GM12891 (cell line): ENCODE data around the gene GSPT1.

Source experiments
- DNase-seq: peaks from one replicate; pipeline ENCODE4 v3.0.0; 2011; ENCODE audit warnings: low spot score; ENCODE audit not compliant: insufficient read length
- FAIRE-seq: peaks from 2 replicates; lab custom pipeline; 2011; peaks lifted over from hg19 to GRCh38; lab: Jason Lieb, UNC
- PAX5 ChIP-seq: IDR thresholded peaks from 2 replicates; pipeline ENCODE4 v1.6.1; 2011; ENCODE audit warnings: low read length, moderate library complexity, mild to moderate bottlenecking; ENCODE audit not compliant: insufficient read depth, severe bottlenecking
- POLR2A ChIP-seq: IDR thresholded peaks from 2 replicates; pipeline ENCODE4 v1.6.1; 2011; ENCODE audit warnings: low read depth, low read length, control low read depth
- POLR2AphosphoS5 ChIP-seq: IDR thresholded peaks from 2 replicates; pipeline ENCODE4 v1.6.1; 2011; ENCODE audit warnings: low read depth, low read length, control low read depth
- POU2F2 ChIP-seq: IDR thresholded peaks from 2 replicates; pipeline ENCODE4 v1.6.1; 2011; ENCODE audit warnings: low read depth, mild to moderate bottlenecking, control low read depth, low read length, moderate library complexity
- SPI1 ChIP-seq: IDR thresholded peaks from 2 replicates; pipeline ENCODE4 v1.6.1; 2011; ENCODE audit warnings: low read depth, low read length, control low read depth
- TAF1 ChIP-seq: IDR thresholded peaks from 2 replicates; pipeline ENCODE4 v1.6.1; 2011; ENCODE audit warnings: low read depth, low read length, control low read depth

GSPT1 gene

GRCh38 chr16:11890231-11890965 is 25.4 kb downstream of the GSPT1 start:
- no peak for TF ChIP-seq PAX5
- TF ChIP-seq SPI1 = no peak
- TF ChIP-seq POU2F2 = no peak
- TF ChIP-seq TAF1 = no peak
- no peak for TF ChIP-seq POLR2A
- TF ChIP-seq POLR2AphosphoS5 = no peak
- FAIRE-seq = no peak
- no peak for DNase-seq

GRCh38 chr16:11886881-11887280 is 28.9 kb downstream of the GSPT1 start:
- TF ChIP-seq POLR2A = no peak
- TF ChIP-seq TAF1 = no peak
- no peak for TF ChIP-seq POU2F2
- no peak for TF ChIP-seq PAX5
- no peak for TF ChIP-seq SPI1
- no peak for TF ChIP-seq POLR2AphosphoS5
- DNase-seq (no peak), FAIRE-seq (no peak)

- TF ChIP-seq TAF1 = no peak
- TF ChIP-seq POU2F2 = no peak
- no peak for TF ChIP-seq POLR2AphosphoS5
- no peak for TF ChIP-seq POLR2A
- TF ChIP-seq PAX5 = no peak
- no peak for DNase-seq
- FAIRE-seq = no peak
These were observed 31.7 kb downstream of the GSPT1 start for GRCh38 chr16:11884035-11884434.

GRCh38 chr16:11880007-11880406 is 35.7 kb downstream of the GSPT1 start:
- FAIRE-seq = no peak
- no peak for DNase-seq
- TF ChIP-seq TAF1 (no peak), POLR2AphosphoS5 (no peak), PAX5 (no peak), POLR2A (no peak), POU2F2 (no peak)

- no peak for TF ChIP-seq POLR2A
- no peak for TF ChIP-seq POLR2AphosphoS5
- no peak for TF ChIP-seq SPI1
- TF ChIP-seq POU2F2 = no peak
- TF ChIP-seq TAF1 = no peak
- no peak for TF ChIP-seq PAX5
- FAIRE-seq = no peak
- DNase-seq = no peak
These were observed 38.4 kb downstream of the GSPT1 start for GRCh38 chr16:11877374-11877773.

GRCh38 chr16:11876306-11876705 is 39.5 kb downstream of the GSPT1 start:
- no peak for TF ChIP-seq TAF1
- TF ChIP-seq POLR2AphosphoS5 = no peak
- TF ChIP-seq POU2F2 = no peak
- no peak for TF ChIP-seq POLR2A
- TF ChIP-seq PAX5 = no peak
- no peak for TF ChIP-seq SPI1
- FAIRE-seq (peak; percentile 16), DNase-seq (no peak)

GRCh38 chr16:11875721-11876120 is 40.0 kb downstream of the GSPT1 start:
- DNase-seq (no peak), FAIRE-seq (no peak)
- TF ChIP-seq POLR2AphosphoS5 = no peak
- TF ChIP-seq PAX5 = no peak
- no peak for TF ChIP-seq POLR2A
- no peak for TF ChIP-seq POU2F2
- no peak for TF ChIP-seq TAF1
- no peak for TF ChIP-seq SPI1

GRCh38 chr16:11871193-11871592 is 44.6 kb downstream of the GSPT1 start:
- no peak for TF ChIP-seq POLR2AphosphoS5
- no peak for TF ChIP-seq POU2F2
- TF ChIP-seq TAF1 = no peak
- TF ChIP-seq SPI1 = no peak
- no peak for TF ChIP-seq POLR2A
- no peak for TF ChIP-seq PAX5
- DNase-seq = no peak
- FAIRE-seq = no peak

GRCh38 chr16:11870399-11870798 is 45.4 kb downstream of the GSPT1 start:
- no peak for DNase-seq
- FAIRE-seq = no peak

GRCh38 chr16:11869353-11870228 is 46.2 kb downstream of the GSPT1 start:
- TF ChIP-seq TAF1 (no peak), SPI1 (no peak), POU2F2 (no peak), PAX5 (no peak), POLR2AphosphoS5 (no peak), POLR2A (no peak)
- FAIRE-seq (no peak), DNase-seq (no peak)

More at GRCh38 chr16:11870399-11870798, 45.4 kb downstream of the GSPT1 start:
- no peak for TF ChIP-seq SPI1
- no peak for TF ChIP-seq POU2F2
- no peak for TF ChIP-seq PAX5
- TF ChIP-seq POLR2A = no peak
- TF ChIP-seq POLR2AphosphoS5 = no peak
- no peak for TF ChIP-seq TAF1
